Esophagus squamous epithelium (tissue), 4 donors: Measurements from ENCODE around the gene CCDC82.

ENCODE experiments used
- POLR2A ChIP-seq, 4 donors: fragments of 450-650 bp; IDR thresholded peaks; one replicate each; pipeline ENCODE4 v1.6.1; 2017; ENCODE audit warnings: antibody characterized with exemption in 4 of 4, mild to moderate bottlenecking in 4 of 4, moderate library complexity in 3 of 4
- TF ChIP-seq, protein P1 (sequence below), 6 experiments: fragments of 450-650 bp in 4 of 6; fragments of 200-600 bp in 2 of 6; sonication (generic) in 2 of 6; IDR thresholded peaks; one replicate each; pipeline ENCODE4 v1.5.1; 2016 to 2019; ENCODE audit warnings: antibody characterized with exemption in 6 of 6, mild to moderate bottlenecking in 4 of 6, moderate library complexity in 4 of 6

DNA sequence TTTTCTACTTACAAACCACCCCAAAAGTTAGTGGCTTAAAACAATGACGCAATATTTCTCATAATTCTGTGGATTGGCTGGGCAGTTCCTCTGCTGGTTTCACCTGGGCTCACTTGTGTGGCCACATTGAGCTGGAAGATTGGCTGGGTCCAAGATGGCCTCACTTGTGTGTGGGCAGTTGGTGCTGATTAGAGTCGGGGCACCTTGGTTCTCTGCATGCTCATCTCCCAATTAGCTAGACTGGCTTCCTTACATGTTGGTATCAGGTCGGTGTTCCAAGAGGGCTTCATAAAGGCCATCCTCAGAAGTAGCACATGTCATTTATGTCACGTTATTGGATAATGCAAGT lies 59.2 kb downstream of the CCDC82 start:
- TF ChIP-seq, protein P1, sequence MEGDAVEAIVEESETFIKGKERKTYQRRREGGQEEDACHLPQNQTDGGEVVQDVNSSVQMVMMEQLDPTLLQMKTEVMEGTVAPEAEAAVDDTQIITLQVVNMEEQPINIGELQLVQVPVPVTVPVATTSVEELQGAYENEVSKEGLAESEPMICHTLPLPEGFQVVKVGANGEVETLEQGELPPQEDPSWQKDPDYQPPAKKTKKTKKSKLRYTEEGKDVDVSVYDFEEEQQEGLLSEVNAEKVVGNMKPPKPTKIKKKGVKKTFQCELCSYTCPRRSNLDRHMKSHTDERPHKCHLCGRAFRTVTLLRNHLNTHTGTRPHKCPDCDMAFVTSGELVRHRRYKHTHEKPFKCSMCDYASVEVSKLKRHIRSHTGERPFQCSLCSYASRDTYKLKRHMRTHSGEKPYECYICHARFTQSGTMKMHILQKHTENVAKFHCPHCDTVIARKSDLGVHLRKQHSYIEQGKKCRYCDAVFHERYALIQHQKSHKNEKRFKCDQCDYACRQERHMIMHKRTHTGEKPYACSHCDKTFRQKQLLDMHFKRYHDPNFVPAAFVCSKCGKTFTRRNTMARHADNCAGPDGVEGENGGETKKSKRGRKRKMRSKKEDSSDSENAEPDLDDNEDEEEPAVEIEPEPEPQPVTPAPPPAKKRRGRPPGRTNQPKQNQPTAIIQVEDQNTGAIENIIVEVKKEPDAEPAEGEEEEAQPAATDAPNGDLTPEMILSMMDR (IDR thresholded peaks at IDR 0.05): no peak
- TF ChIP-seq POLR2A (IDR thresholded peaks at IDR 0.05): no peak
